ENCODE measurements around the gene SNF8.
"Not testable (repeated sequence)": the region's sequence is repeated elsewhere in the genome, so short reads cannot be mapped to it uniquely, and the experiment has no call there.

The SNF8 gene

GRCh38 chr17:48944515-48945260 lies at the start of gene SNF8:
Gene SNF8 (minus strand): TSS chr17:48944842. CDS start chr17:48944734, 108 bp downstream.
- DNase-seq = peak; percentile 72 to 85

GRCh38 chr17:48993951-48994350 lies 49.3 kb upstream of the SNF8 start:
- DNase-seq = no peak

- DNase-seq = no peak
Measured at GRCh38 chr17:48993305-48993704, 48.7 kb upstream of the SNF8 start.

GRCh38 chr17:48992444-48992843 lies 47.8 kb upstream of the SNF8 start:
- no peak for DNase-seq

GRCh38 chr17:48990882-48991357 lies 46.3 kb upstream of the SNF8 start:
- no peak for DNase-seq

- DNase-seq = no peak
Measured at GRCh38 chr17:48989100-48989499, 44.5 kb upstream of the SNF8 start.

- DNase-seq = no peak
Measured at GRCh38 chr17:48985436-48986245, 41.0 kb upstream of the SNF8 start.

- DNase-seq = no peak
Measured at GRCh38 chr17:48981927-48982539, 37.4 kb upstream of the SNF8 start.

GRCh38 chr17:48973806-48974205 lies 29.2 kb upstream of the SNF8 start:
- DNase-seq = no peak

- no peak for DNase-seq
Measured at GRCh38 chr17:48972749-48973097, 28.1 kb upstream of the SNF8 start.

- DNase-seq = no peak
Measured at GRCh38 chr17:48970865-48971687, 26.4 kb upstream of the SNF8 start.

- no peak for DNase-seq
Measured at GRCh38 chr17:48970224-48970623, 25.6 kb upstream of the SNF8 start.

GRCh38 chr17:48961516-48962233 lies 17.0 kb upstream of the SNF8 start:
- no peak for DNase-seq

GRCh38 chr17:48960834-48961515 lies 16.3 kb upstream of the SNF8 start:
- no peak for DNase-seq

GRCh38 chr17:48954300-48954755 lies 9.7 kb upstream of the SNF8 start:
- no peak for DNase-seq

GRCh38 chr17:48952904-48953303 lies 8.3 kb upstream of the SNF8 start:
- no peak for DNase-seq

GRCh38 chr17:48951572-48951971 lies 6.9 kb upstream of the SNF8 start:
- DNase-seq = no peak

GRCh38 chr17:48945261-48945651 lies 614 bp upstream of the SNF8 start:
- DNase-seq = not testable (repeated sequence)

GRCh38 chr17:48933035-48933434 lies 11.6 kb downstream of the SNF8 start:
- DNase-seq = no peak

GRCh38 chr17:48930435-48930873 lies 14.2 kb downstream of the SNF8 start:
- no peak for DNase-seq

- DNase-seq = no peak
Measured at GRCh38 chr17:48929812-48930165, 14.9 kb downstream of the SNF8 start.

Measured in bone marrow (tissue), 2 donors.